Mucosa of descending colon (tissue), 3 donors: ENCODE data around the gene RBBP8NL. TPM values are rescaled to one million over a fixed set of nuclear protein-coding genes. Genes with fewer than 3 reads are reported as not detected.

Experiments
- ATAC-seq: fragments of 200-7000 bp; cut with Tn5 transposase; one replicate; pipeline ENCODE4 v1.9.1; 2020; ENCODE audit warnings: mild to moderate bottlenecking, moderate library complexity
- DNase-seq, 3 donors: peaks; one replicate each; pipeline ENCODE4 v3.0.0-alpha.2; 2020
- H3K36me3 ChIP-seq: fragments of 200-600 bp; one replicate; pipeline ENCODE4 v1.8.0; 2021; ENCODE audit warnings: low read depth, mild to moderate bottlenecking
- H3K4me1 ChIP-seq: fragments of 200-600 bp; one replicate; pipeline ENCODE4 v1.8.0; 2021; ENCODE audit warnings: low read depth, mild to moderate bottlenecking
- H3K4me3 ChIP-seq: fragments of 200-600 bp; one replicate; pipeline ENCODE4 v1.8.0; 2021; ENCODE audit warnings: mild to moderate bottlenecking
- H3K9me3 ChIP-seq: fragments of 200-600 bp; one replicate; pipeline ENCODE4 v1.8.0; 2021; ENCODE audit warnings: mild to moderate bottlenecking
- CTCF ChIP-seq: fragments of 200-600 bp; IDR thresholded peaks from one replicate; pipeline ENCODE4 v1.8.0; 2022; ENCODE audit warnings: antibody characterized with exemption, mild to moderate bottlenecking
- intact Hi-C, 2 donors: fragments of 100-400 bp; cut with DNase I in 1 of 2; cut with micrococcal nuclease in 1 of 2; formaldehyde crosslinking; loops; one replicate each; pipeline versions ENCODE4 v1.11.0 to v1.11.1; 2022; cut with DNase I, micrococcal nuclease
- total RNA-seq, 3 donors: library from RNA; stranded (reverse); fragmentation: NEBNext Ultra II Directional in 2 of 3; extraction: Animal tissue kit (Norgen Biotek cat#: 25700) in 2 of 3; gene quantifications; one replicate each; pipeline versions ENCODE4 v1.2.1 to v1.2.4, GENCODE V29; 2021 to 2023
- donor health status: DM: no; HTN: no; CAD: no; lungs with moderate emphysema.
- donor health status: DM: no; HTN: no; CAD: no.
- donor health status: DM: no; HTN: yes; CAD: no.

Gene RBBP8NL
- total RNA-seq, 3 donors from 2014 or later: 2.3 to 7.0 (median 5.1) TPM

GRCh38 chr20:62368976-62369814, 58.1 kb downstream of the RBBP8NL start:
- peak; percentile 11 for ATAC-seq
- H3K4me1 ChIP-seq: peaks cover 25% of the 10 kb centered on the region
- intact Hi-C loops: no loop called here
- no peak overlapping the region for H3K4me3 ChIP-seq
- H3K36me3 ChIP-seq: no peaks in the 10 kb centered on the region
- no peak for DNase-seq
- H3K9me3 ChIP-seq: no peaks in the 10 kb centered on the region
- peak; percentile 14 for TF ChIP-seq CTCF

GRCh38 chr20:62368392-62368975, 58.9 kb downstream of the RBBP8NL start:
- Histone ChIP-seq H3K36me3 (no peaks in the 10 kb centered on the region), H3K9me3 (no peaks in the 10 kb centered on the region), H3K4me1 (peaks cover 25% of the 10 kb centered on the region), H3K4me3 (no peak overlapping the region)
- ATAC-seq (no peak), DNase-seq (peak in 1 of 3 donors; percentile 45)
- TF ChIP-seq CTCF: no peak
- intact Hi-C loops: no loop called here

GRCh38 chr20:62367633-62368391, 59.5 kb downstream of the RBBP8NL start:
- Histone ChIP-seq H3K4me3 (no peak overlapping the region), H3K9me3 (no peaks in the 10 kb centered on the region), H3K4me1 (peaks cover 25% of the 10 kb centered on the region), H3K36me3 (no peaks in the 10 kb centered on the region)
- no peak for TF ChIP-seq CTCF
- peak; percentile 24 for ATAC-seq
- no peak for DNase-seq
- intact Hi-C loops: no loop called here

GRCh38 chr20:62367136-62367632, 60.2 kb downstream of the RBBP8NL start, which contains the start of gene LAMA5:
Gene LAMA5 (minus strand): TSS chr20:62367312. CDS start chr20:62367245, 67 bp downstream.
- intact Hi-C loops: no loop called here
- DNase-seq (peak in 2 of 3 donors; percentile 61 to 72), ATAC-seq (peak; percentile 68)
- H3K4me1 ChIP-seq: peaks cover 25% of the 10 kb centered on the region
- H3K9me3 ChIP-seq: no peaks in the 10 kb centered on the region
- H3K36me3 ChIP-seq: no peaks in the 10 kb centered on the region
- H3K4me3 ChIP-seq: peak within 1 kb of the TSS; percentile 27
- TF ChIP-seq CTCF: no peak

GRCh38 chr20:62366370-62367135, 60.8 kb downstream of the RBBP8NL start:
- Histone ChIP-seq H3K4me1 (peaks cover 25% of the 10 kb centered on the region), H3K9me3 (no peaks in the 10 kb centered on the region), H3K36me3 (no peaks in the 10 kb centered on the region), H3K4me3 (peak overlapping the region; percentile 27)
- intact Hi-C loops: no loop called here
- DNase-seq: peak in 1 of 3 donors; percentile 46
- TF ChIP-seq CTCF: no peak
- no peak for ATAC-seq
